H1 (cell line): ENCODE data around the gene KLF16. TPM values are rescaled to one million over a fixed set of nuclear protein-coding genes. Genes with fewer than 3 reads are reported as not detected.

Source experiments
- ASH2L ChIP-seq: fragments of 200-600, 300-600 bp; sonication (generic); IDR thresholded peaks from one replicate; pipeline ENCODE4 v1.7.1; 2017; ENCODE audit warnings: low read length
- BRCA1 ChIP-seq: IDR thresholded peaks from 2 replicates; pipeline ENCODE4 v1.6.1; 2012; ENCODE audit warnings: low read depth, low read length, improper control_type of control experiment
- CHD7 ChIP-seq: fragments of 300-600 bp; sonication (generic); IDR thresholded peaks from 2 replicates; pipeline ENCODE4 v1.7.1; 2012; ENCODE audit warnings: low read length, moderate library complexity, mild to moderate bottlenecking, inconsistent platforms; ENCODE audit not compliant: insufficient replicate concordance
- GABPA ChIP-seq: IDR thresholded peaks from 2 replicates; pipeline ENCODE4 v1.6.1; 2011; ENCODE audit warnings: mild to moderate bottlenecking, low read length, moderate library complexity, borderline replicate concordance; ENCODE audit not compliant: insufficient read depth
- JUN ChIP-seq: IDR thresholded peaks from 2 replicates; pipeline ENCODE4 v1.6.1; 2011; ENCODE audit warnings: low read depth, mild to moderate bottlenecking, improper control_type of control experiment, low read length
- YY1 ChIP-seq: IDR thresholded peaks from 2 replicates; pipeline ENCODE4 v1.6.1; 2011; ENCODE audit warnings: low read depth, mild to moderate bottlenecking, low read length
- ZNF274 ChIP-seq: IDR thresholded peaks from 2 replicates; pipeline ENCODE4 v1.7.0; 2012; ENCODE audit warnings: low read length, borderline replicate concordance; ENCODE audit errors: extremely low read depth
- polyA plus RNA-seq, 7 experiments: library from polyadenylated mRNA; depleted of rRNA in 3 of 7; stranded (reverse) in 5 of 7; unstranded in 2 of 7; fragments of >200 nt in 5 of 7; fragments of 200-250 nt in 2 of 7; gene quantifications; 1 replicate in 5 of 7; 2 replicates in 1 of 7; 4 replicates in 1 of 7; pipeline versions ENCODE4 v1.2.1 to v1.2.3, GENCODE V29; 2011 to 2013; ENCODE audit warnings: missing spikeins in 2 of 7, mixed read lengths in 2 of 7
- total RNA-seq: library from RNA; stranded (reverse); fragmentation: NEBNext Ultra II Directional; extraction: Animal tissue kit (Norgen Biotek cat#: 25700); gene quantifications from 2 replicates; pipeline ENCODE4 v1.2.1, GENCODE V29; 2021
- TF ChIP-seq, protein P1 (sequence below): IDR thresholded peaks from 2 replicates; pipeline ENCODE4 v1.6.1; 2012; ENCODE audit warnings: low read length, inconsistent platforms

KLF16 gene
- total and polyA plus RNA-seq, 2 of the 8 experiments (the other 6 are each of a cell fraction or from before 2014, with no cell fraction given) = 14.3 to 45.9 TPM

DNA sequence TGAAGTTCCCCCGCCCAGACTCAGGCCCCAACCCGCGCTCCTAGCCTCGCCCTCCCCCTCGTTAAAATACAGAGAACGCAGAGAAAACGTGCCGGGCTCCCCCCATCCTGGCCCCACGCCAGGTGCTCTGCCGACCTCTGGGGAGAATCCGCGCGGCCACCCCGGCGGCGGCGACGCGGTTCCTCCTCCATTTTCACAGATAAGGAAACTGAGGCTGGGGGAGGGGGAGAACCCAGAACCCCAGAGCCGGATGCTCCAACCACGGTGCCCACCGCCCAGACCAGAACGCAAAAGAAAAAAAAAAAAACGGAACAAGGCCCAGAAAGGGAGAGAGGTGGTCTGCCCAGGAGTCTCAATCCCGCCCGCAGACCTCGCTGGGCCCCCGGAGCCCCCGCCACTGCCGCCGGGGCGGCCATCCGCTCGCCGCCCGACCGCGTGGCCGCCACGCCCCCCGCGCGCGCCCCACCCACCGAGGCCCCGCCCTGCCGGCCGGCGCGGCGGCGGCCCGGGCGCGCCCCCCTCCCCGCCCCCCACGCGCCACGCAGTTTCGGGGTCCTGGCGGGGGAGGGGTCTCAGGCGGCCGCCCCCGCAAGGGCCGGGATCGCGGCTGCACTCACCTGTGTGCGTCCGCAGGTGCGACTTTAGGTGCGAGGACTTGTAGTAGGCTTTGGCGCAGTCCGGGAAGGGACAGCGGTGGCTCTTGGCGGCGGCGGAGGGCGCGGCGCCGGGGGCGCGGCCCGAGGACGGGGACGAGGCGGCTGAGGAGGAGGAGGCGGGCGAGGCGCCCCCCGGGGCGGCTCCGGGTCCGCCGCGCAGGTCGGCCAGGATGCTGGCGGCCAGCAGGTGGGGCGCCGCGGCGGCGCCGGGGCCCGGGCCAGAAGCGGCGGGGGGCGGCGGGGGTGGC, 703 bp downstream of the KLF16 start (continued):
- TF ChIP-seq CHD7 = no peak
- no peak for TF ChIP-seq BRCA1
- no peak for TF ChIP-seq ZNF274
- no peak for TF ChIP-seq YY1
- TF ChIP-seq GABPA = no peak
- no peak for TF ChIP-seq JUN
- TF ChIP-seq, protein P1, sequence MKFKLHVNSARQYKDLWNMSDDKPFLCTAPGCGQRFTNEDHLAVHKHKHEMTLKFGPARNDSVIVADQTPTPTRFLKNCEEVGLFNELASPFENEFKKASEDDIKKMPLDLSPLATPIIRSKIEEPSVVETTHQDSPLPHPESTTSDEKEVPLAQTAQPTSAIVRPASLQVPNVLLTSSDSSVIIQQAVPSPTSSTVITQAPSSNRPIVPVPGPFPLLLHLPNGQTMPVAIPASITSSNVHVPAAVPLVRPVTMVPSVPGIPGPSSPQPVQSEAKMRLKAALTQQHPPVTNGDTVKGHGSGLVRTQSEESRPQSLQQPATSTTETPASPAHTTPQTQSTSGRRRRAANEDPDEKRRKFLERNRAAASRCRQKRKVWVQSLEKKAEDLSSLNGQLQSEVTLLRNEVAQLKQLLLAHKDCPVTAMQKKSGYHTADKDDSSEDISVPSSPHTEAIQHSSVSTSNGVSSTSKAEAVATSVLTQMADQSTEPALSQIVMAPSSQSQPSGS = no peak
- TF ChIP-seq ASH2L = no peak
